A673 (cell line): Measurements from ENCODE around the gene DNAH10.

Experiments
- CTCF ChIP-seq: fragments of 300-800, 200-600 bp; sonication (generic); conservative IDR thresholded peaks from 2 replicates; pipeline ENCODE4 v1.5.1; 2017; ENCODE audit warnings: low read depth, mild to moderate bottlenecking, antibody characterized with exemption, low read length, moderate library complexity, mixed read lengths
- EZH2 ChIP-seq: fragments of 200-600 bp; sonication (generic); IDR thresholded peaks from 2 replicates; pipeline ENCODE4 v1.6.1; 2017; ENCODE audit warnings: borderline replicate concordance, low read depth, mild to moderate bottlenecking, mixed read lengths, antibody characterized with exemption, low read length; ENCODE audit not compliant: poor library complexity, severe bottlenecking

DNA sequence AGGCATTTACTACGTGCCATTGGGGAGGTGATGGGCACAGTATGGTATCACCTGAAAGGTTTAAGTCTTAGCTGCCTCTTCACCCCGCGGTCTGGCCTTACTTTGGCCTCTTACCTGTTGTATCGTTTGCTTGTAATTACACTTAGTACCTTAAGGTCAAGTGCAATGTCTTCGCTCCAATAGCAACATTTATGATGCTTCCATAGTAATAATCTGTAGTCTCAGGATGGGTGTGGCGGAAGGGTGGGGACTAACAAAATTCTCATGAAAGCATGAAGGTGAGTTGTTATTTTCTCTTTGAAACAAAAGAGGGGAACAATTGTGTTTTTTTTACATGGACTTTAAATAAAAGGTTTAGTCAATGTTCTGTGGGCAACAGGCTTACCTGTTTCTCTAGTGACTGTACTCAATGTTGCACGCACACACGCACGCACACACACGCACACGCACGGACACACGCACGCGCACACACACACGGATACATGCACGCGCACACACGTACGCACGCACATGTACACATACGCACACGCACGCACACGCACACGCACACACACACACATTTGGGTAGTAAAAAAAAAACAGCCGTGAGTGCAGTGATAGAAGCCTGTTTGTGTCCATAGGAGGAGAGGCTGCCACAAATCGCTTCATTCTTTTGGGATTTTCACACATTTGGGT is 91.4 kb downstream of the DNAH10 start:
- no peak for TF ChIP-seq CTCF
- no peak for TF ChIP-seq EZH2
